ENCODE data around the gene FKBP11. TPM values are rescaled to one million over a fixed set of nuclear protein-coding genes. Genes with fewer than 3 reads are reported as not detected.
"Not testable (repeated sequence)": the region's sequence is repeated elsewhere in the genome, so short reads cannot be mapped to it uniquely, and the experiment has no call there.

Gene FKBP11
- total RNA-seq, 1 donor from 2014 or later: 19.5 TPM

- Histone ChIP-seq H3K4me1 (peaks cover 19% of the 10 kb centered on the region), H3K9me3 (no peaks in the 10 kb centered on the region), H3K27me3 (no peaks in the 10 kb centered on the region), H3K4me3 (no peak overlapping the region), H3K36me3 (no peaks in the 10 kb centered on the region), H3K27ac (no peak overlapping the region)
- ATAC-seq (no peak), DNase-seq (no peak)
- intact Hi-C loops (cut with DNase I): no loop called here
- TF ChIP-seq, protein P1, sequence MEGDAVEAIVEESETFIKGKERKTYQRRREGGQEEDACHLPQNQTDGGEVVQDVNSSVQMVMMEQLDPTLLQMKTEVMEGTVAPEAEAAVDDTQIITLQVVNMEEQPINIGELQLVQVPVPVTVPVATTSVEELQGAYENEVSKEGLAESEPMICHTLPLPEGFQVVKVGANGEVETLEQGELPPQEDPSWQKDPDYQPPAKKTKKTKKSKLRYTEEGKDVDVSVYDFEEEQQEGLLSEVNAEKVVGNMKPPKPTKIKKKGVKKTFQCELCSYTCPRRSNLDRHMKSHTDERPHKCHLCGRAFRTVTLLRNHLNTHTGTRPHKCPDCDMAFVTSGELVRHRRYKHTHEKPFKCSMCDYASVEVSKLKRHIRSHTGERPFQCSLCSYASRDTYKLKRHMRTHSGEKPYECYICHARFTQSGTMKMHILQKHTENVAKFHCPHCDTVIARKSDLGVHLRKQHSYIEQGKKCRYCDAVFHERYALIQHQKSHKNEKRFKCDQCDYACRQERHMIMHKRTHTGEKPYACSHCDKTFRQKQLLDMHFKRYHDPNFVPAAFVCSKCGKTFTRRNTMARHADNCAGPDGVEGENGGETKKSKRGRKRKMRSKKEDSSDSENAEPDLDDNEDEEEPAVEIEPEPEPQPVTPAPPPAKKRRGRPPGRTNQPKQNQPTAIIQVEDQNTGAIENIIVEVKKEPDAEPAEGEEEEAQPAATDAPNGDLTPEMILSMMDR (IDR thresholded peaks at IDR 0.05): no peak
Measured at GRCh38 chr12:48878548-48878947, 46.7 kb downstream of the FKBP11 start.

DNA sequence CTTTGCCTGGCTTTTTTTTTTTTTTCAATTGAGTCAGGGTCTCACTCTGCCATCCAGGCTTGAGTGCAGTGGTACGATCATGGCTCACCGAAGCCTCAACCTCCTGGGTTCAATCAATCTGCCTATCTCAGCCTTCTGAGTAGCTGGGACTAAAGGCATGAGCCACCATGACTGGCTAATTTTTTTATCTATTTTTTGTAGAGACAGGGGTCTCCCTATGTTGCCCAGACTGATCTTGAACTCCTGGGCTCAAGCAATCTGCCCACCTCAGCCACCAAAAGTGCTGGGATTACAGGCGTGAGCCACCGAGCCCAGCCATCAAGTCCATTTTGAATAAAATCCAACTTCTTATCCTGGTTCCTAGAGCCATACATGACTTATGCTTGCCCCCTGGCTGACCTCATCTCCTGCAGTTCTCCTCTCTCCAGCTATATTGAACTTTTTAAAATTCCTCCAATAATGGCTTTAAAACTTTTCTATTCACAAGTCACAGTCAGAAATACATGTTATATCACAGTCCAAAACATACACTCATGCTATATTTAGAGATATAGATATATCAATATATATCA is 49.3 kb downstream of the FKBP11 start:
- Histone ChIP-seq H3K27ac (no peak overlapping the region), H3K4me3 (no peak overlapping the region), H3K4me1 (no peaks in the 10 kb centered on the region), H3K27me3 (no peaks in the 10 kb centered on the region), H3K9me3 (no peaks in the 10 kb centered on the region), H3K36me3 (no peaks in the 10 kb centered on the region)
- intact Hi-C loops (cut with DNase I): no loop called here
- TF ChIP-seq, protein P1 (IDR thresholded peaks at IDR 0.05): no peak
- no peak for ATAC-seq
- no peak for DNase-seq

DNA sequence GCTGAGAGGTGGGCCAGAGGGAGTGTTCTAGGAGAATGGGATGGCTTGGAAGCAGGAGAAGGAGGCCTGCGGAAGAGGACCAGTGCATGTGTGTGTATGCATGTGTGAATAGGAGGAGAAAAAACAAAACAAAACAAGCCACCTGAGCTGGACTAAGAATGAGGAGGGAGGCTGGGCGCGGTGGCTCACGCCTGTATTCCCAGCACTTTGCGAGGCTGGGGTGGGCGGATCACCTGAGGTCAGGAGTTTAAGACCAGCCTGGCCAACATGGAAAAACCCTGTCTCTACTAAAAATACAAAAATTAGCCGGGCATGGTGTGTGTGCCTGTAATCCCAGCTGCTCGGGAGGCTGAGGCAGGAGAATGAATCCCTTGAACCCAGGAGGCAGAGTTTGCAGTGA is 51.8 kb downstream of the FKBP11 start:
- H3K9me3 ChIP-seq; H3K4me3 ChIP-seq; H3K27ac ChIP-seq; H3K4me1 ChIP-seq; intact Hi-C loops (cut with DNase I); H3K36me3 ChIP-seq; DNase-seq; ATAC-seq; H3K27me3 ChIP-seq: not testable (repeated sequence)

- Histone ChIP-seq H3K36me3 (no peaks in the 10 kb centered on the region), H3K4me1 (no peaks in the 10 kb centered on the region), H3K4me3 (no peak overlapping the region), H3K27ac (no peak overlapping the region), H3K9me3 (no peaks in the 10 kb centered on the region), H3K27me3 (no peaks in the 10 kb centered on the region)
- intact Hi-C loops (cut with DNase I): no loop called here
- ATAC-seq (no peak), DNase-seq (no peak)
- TF ChIP-seq, protein P1 (IDR thresholded peaks at IDR 0.05): no peak
Measured at GRCh38 chr12:48873096-48873495, 52.2 kb downstream of the FKBP11 start.

Other genes starting within 250 kb of the FKBP11 start
- gene KANSL2, start 243.3 kb downstream of the FKBP11 start, total RNA-seq: 24.7 TPM
- gene CCNT1, start 208.8 kb downstream of the FKBP11 start, total RNA-seq: 31.2 TPM
- gene ADCY6, start 136.4 kb downstream of the FKBP11 start, total RNA-seq: 42.9 TPM
- gene CACNB3, start 107.0 kb downstream of the FKBP11 start, total RNA-seq: 24.4 TPM
- gene DDX23, start 73.3 kb downstream of the FKBP11 start, total RNA-seq: 77.2 TPM
- gene RND1, start 59.6 kb downstream of the FKBP11 start, total RNA-seq: 7.1 TPM
- gene ARF3, start 32.0 kb upstream of the FKBP11 start, total RNA-seq: 146 TPM
- 1.2 TPM for gene WNT10B, start 46.2 kb upstream of the FKBP11 start, total RNA-seq
- gene WNT1, start 52.8 kb upstream of the FKBP11 start, total RNA-seq: not detected
- not detected for gene DDN, start 73.9 kb upstream of the FKBP11 start, total RNA-seq
- 46.5 TPM for gene PRKAG1, start 93.3 kb upstream of the FKBP11 start, total RNA-seq
- 102 TPM for gene KMT2D, start 135.3 kb upstream of the FKBP11 start, total RNA-seq
- 1.1 TPM for gene RHEBL1, start 144.5 kb upstream of the FKBP11 start, total RNA-seq
- 2.1 TPM for gene DHH, start 169.3 kb upstream of the FKBP11 start, total RNA-seq
- gene LMBR1L, start 185.4 kb upstream of the FKBP11 start, total RNA-seq: 54.3 TPM
- 440 TPM for gene TUBA1B, start 205.9 kb upstream of the FKBP11 start, total RNA-seq

Data from upper lobe of right lung (tissue), 1 donor.